Lower lobe of right lung (tissue), 2 donors: Measurements from ENCODE around the gene ZNF653. TPM values are rescaled to one million over a fixed set of nuclear protein-coding genes. Genes with fewer than 3 reads are reported as not detected.

Experiments
- ATAC-seq, 2 donors: fragments of 200-7000 bp; cut with Tn5 transposase; one replicate each; pipeline ENCODE4 v1.9.1; 2020 to 2022; ENCODE audit warnings: mild to moderate bottlenecking in 2 of 2, moderate library complexity in 2 of 2
- DNase-seq: peaks from one replicate; pipeline ENCODE4 v3.0.0-alpha.2; 2020
- H3K27ac ChIP-seq: fragments of 200-600 bp; one replicate; pipeline ENCODE4 v1.8.0; 2022
- H3K27me3 ChIP-seq: fragments of 200-600 bp; one replicate; pipeline ENCODE4 v1.8.0; 2022; ENCODE audit warnings: low read depth
- H3K36me3 ChIP-seq: fragments of 200-600 bp; one replicate; pipeline ENCODE4 v1.8.0; 2022; ENCODE audit warnings: mild to moderate bottlenecking
- H3K4me1 ChIP-seq: fragments of 200-600 bp; one replicate; pipeline ENCODE4 v1.8.0; 2022
- H3K4me3 ChIP-seq: fragments of 200-600 bp; one replicate; pipeline ENCODE4 v1.8.0; 2022; ENCODE audit warnings: mild to moderate bottlenecking
- H3K9me3 ChIP-seq: fragments of 200-600 bp; one replicate; pipeline ENCODE4 v1.8.0; 2022
- intact Hi-C: fragments of 100-400 bp; cut with DNase I; formaldehyde crosslinking; loops from one replicate; pipeline ENCODE4 v1.11.0; 2022
- total RNA-seq: library from RNA; stranded (reverse); fragmentation: NEBNext Ultra II Directional; extraction: Animal tissue kit (Norgen Biotek cat#: 25700); gene quantifications from one replicate; pipeline ENCODE4 v1.2.1, GENCODE V29; 2021
- TF ChIP-seq, protein P1 (sequence below): fragments of 200-600 bp; IDR thresholded peaks from one replicate; pipeline ENCODE4 v1.8.0; 2022; ENCODE audit warnings: antibody characterized with exemption, mild to moderate bottlenecking
- donor health status: DM: no; HTN: yes; CAD: no; lungs with severe emphysema.

Gene ZNF653
- total RNA-seq, 1 donor from 2014 or later = 9.2 TPM

DNA sequence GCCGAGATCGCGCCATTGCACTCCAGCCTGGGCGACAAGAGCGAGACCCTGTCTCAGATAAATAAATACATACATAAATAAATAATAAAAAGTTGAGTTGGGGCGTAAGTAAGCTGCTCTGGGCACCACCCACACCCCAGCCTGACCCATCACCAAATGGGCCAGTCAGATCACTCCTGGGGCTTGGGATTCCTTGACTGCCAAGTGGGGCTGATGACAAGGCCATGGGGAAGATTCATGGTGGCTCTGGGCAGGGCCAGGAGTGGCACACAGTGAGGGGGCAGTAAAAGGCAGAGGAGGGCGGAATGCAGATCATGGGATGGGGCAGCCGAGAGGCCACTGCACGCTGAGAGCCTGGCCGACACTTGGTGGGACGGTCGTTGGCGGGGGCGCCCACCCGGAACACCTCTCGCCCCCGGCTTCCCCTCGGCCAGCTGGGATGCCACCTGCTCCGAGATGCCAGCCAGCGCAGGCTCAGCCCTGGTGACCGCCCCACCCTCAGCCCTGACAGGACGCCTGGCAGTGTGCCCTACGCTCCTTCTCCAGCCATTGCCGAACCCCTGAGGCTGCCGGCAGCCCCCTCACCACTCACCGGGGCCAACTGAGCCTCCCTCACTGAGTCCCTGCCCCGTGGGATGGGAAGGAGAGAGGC lies 10.9 kb downstream of the ZNF653 start:
- intact Hi-C loops = no loop called here
- TF ChIP-seq, protein P1, sequence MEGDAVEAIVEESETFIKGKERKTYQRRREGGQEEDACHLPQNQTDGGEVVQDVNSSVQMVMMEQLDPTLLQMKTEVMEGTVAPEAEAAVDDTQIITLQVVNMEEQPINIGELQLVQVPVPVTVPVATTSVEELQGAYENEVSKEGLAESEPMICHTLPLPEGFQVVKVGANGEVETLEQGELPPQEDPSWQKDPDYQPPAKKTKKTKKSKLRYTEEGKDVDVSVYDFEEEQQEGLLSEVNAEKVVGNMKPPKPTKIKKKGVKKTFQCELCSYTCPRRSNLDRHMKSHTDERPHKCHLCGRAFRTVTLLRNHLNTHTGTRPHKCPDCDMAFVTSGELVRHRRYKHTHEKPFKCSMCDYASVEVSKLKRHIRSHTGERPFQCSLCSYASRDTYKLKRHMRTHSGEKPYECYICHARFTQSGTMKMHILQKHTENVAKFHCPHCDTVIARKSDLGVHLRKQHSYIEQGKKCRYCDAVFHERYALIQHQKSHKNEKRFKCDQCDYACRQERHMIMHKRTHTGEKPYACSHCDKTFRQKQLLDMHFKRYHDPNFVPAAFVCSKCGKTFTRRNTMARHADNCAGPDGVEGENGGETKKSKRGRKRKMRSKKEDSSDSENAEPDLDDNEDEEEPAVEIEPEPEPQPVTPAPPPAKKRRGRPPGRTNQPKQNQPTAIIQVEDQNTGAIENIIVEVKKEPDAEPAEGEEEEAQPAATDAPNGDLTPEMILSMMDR = no peak
- no peak overlapping the region for H3K27ac ChIP-seq
- DNase-seq (no peak), ATAC-seq (no peak)
- H3K4me1 ChIP-seq = no peaks in the 10 kb centered on the region
- H3K9me3 ChIP-seq = no peaks in the 10 kb centered on the region
- H3K4me3 ChIP-seq = no peak overlapping the region
- peaks cover 45% of the 10 kb centered on the region for H3K36me3 ChIP-seq
- H3K27me3 ChIP-seq = no peaks in the 10 kb centered on the region

DNA sequence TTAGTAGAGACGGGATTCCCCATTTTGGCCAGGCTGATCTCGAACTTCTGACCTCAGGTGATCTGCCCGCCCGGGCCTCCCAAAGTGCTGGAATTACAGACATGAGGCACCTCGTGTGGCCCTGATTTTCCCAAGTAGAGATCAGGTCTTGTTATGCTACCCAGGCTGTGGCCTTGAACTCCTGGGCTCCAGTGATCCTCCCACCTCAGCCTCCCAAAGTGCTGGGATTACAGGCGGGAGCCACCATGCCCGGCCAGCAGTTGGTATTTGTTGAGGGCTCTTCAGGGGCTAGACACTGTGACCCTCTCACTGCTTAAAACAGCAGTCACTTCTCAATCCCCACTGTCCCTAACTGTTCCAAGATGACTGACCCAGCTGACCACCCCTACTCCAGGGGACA lies 16.3 kb downstream of the ZNF653 start:
- Histone ChIP-seq H3K27me3 (no peaks in the 10 kb centered on the region), H3K27ac (no peak overlapping the region), H3K4me1 (no peaks in the 10 kb centered on the region), H3K36me3 (peaks cover 37% of the 10 kb centered on the region), H3K4me3 (no peak overlapping the region), H3K9me3 (no peaks in the 10 kb centered on the region)
- ATAC-seq (no peak), DNase-seq (no peak)
- TF ChIP-seq, protein P1 = no peak
- intact Hi-C loops = no loop called here

DNA sequence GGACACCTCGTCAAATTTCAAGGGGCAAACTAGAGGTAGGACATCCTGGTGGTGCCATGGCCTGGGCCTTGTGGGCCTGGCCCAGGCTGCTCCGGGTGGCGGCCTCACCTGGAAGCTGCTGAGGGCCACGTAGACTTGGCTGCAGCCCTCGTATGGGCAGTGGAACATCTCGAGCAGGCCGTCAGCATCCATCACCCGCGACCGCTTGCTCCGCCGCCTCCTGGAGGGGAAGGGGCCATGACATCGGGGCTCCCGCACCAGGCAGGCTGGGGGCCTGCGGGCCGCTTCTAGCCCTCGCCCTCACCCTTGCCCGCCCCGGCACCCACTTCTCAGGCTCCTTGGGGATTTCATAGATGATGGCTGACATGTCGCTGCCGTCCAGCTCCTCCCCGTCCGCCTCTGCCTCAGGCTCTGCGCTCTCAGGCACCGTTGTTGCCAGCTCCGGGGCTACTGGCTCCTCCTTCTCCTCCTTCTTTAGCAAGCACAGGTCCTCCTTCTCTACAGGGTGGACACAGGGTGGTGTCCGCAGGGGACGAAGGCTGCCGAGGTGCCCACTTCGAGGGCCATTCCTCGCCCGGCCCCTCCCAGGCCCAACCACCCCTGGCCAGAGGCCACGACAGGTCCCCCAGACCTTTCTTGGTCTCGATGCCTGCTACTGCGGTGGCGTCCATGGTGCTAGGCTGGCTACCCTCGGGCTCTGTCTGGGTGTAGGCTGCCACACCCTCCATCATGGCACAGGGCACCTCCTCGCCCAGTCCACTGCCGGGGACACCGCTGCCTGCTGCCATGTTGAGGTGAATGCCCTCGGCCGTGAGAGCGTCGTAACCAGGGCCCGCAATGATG lies 18.8 kb downstream of the ZNF653 start:
- ATAC-seq = no peak
- Histone ChIP-seq H3K4me1 (peaks cover 16% of the 10 kb centered on the region), H3K27me3 (peaks cover 20% of the 10 kb centered on the region), H3K36me3 (peaks cover 21% of the 10 kb centered on the region), H3K4me3 (no peak overlapping the region), H3K9me3 (no peaks in the 10 kb centered on the region), H3K27ac (no peak overlapping the region)
- no peak for DNase-seq
- intact Hi-C loops = no loop called here
- TF ChIP-seq, protein P1 = no peak

DNA sequence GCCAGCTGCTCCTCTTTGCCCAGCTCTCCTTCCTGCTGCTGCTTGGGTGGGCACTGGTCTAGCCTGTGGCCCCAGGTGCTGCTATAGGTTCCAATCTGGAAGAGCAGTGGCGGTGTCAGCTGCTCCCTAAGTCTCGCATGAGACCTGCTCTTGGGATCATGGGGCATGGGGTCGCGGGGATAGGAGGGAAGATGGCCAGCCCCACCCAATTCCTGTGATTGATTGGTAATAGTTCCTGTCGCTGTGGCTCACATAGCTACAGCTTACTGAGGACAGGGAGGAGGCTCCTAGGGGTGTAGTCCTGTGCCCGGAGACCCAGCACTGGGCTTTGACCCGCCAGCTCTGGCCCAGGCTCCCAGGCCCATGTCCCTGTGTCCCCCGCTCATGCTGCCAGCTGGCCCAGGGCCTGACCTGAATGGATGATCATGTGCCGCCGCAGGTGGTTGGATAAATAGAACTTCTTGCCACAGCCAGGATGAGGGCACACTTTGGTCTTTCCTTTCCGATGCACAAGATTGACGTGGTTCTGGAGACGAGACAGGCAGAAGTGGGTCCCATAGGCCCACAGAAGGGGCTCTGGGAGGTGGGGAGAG lies 20.3 kb downstream of the ZNF653 start:
- peaks cover 21% of the 10 kb centered on the region for H3K36me3 ChIP-seq
- H3K9me3 ChIP-seq = no peaks in the 10 kb centered on the region
- H3K27ac ChIP-seq = no peak overlapping the region
- intact Hi-C loops = no loop called here
- peaks cover 36% of the 10 kb centered on the region for H3K27me3 ChIP-seq
- peaks cover 31% of the 10 kb centered on the region for H3K4me1 ChIP-seq
- ATAC-seq (no peak), DNase-seq (no peak)
- TF ChIP-seq, protein P1 = no peak
- H3K4me3 ChIP-seq = no peak overlapping the region

DNA sequence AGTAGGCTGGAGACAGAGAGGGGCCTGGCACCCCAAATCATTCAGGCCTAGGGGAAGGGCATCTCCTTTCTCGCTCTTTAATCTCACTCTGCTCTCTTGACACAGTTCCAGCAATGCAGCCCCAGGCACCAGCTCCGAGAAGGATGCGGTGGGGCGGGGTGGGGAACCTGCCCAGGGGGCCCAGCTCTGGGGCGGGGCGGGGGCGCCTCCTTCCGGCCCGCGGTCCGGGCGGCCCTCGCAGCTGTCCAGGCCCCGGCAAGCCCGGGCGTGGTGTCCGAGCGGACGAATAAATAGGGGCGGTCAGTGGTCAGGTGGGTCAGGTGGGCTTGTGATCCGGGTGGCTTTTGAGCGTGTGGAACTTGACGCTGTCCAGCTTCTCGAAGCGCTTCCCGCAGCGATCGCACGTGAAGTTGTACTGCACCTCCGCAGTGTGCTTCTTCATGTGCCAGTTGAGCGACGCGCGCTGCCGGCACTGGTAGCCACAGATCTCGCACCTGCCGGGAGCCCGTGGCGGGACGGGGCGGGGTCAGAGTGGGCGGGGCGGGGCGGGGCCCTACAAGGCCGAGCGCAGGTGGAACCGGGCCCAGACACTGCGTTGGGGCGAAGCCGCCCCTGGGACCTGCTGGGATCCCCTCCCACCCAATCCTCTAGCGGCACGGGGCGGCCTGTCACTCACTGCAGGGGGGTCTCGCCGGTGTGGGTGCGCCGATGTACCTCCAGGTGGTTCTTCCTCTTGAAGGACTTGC lies 22.1 kb downstream of the ZNF653 start:
- DNase-seq = no peak
- no peak for ATAC-seq
- peaks cover 15% of the 10 kb centered on the region for H3K36me3 ChIP-seq
- no peaks in the 10 kb centered on the region for H3K9me3 ChIP-seq
- TF ChIP-seq, protein P1 = no peak
- peaks cover 47% of the 10 kb centered on the region for H3K27me3 ChIP-seq
- intact Hi-C loops = no loop called here
- H3K27ac ChIP-seq = no peak overlapping the region
- H3K4me1 ChIP-seq = peaks cover 42% of the 10 kb centered on the region
- peak overlapping the region; percentile 49 for H3K4me3 ChIP-seq
